OCI-LY1 (cell line): Measurements from ENCODE around the gene FAM107B.

Experiments used
- H2AFZ ChIP-seq: fragments of 200-600 bp; sonication (generic), shearing (Covaris generic); 2 replicates; pipeline ENCODE4 v1.6.0; 2014; ENCODE audit warnings: antibody characterized with exemption, mild to moderate bottlenecking, low read length
- H3F3A ChIP-seq: fragments of 200-600 bp; sonication (generic), shearing (Covaris generic); 2 replicates; pipeline ENCODE4 v1.6.0; 2014; ENCODE audit warnings: mild to moderate bottlenecking, antibody characterized with exemption, low read length, moderate library complexity; ENCODE audit not compliant: insufficient read depth
- H3K27ac ChIP-seq: fragments of 200-600 bp; sonication (generic); 2 replicates; pipeline ENCODE4 v1.5.1; 2014; ENCODE audit warnings: low read length, mixed run types, mild to moderate bottlenecking, low read depth; ENCODE audit not compliant: poor library complexity, severe bottlenecking
- H3K27me3 ChIP-seq: fragments of 200-600 bp; sonication (generic); 2 replicates; pipeline ENCODE4 v1.6.0; 2014; ENCODE audit warnings: antibody characterized with exemption, mild to moderate bottlenecking, low read length, moderate library complexity; ENCODE audit not compliant: insufficient read depth
- H3K36me3 ChIP-seq: fragments of 200-600 bp; sonication (generic); 2 replicates; pipeline ENCODE4 v1.6.1; 2014; ENCODE audit warnings: mild to moderate bottlenecking, antibody characterized with exemption, low read length, moderate library complexity, mixed read lengths; ENCODE audit not compliant: insufficient read depth
- H3K4me1 ChIP-seq: fragments of 200-600 bp; sonication (generic); 2 replicates; pipeline ENCODE4 v1.5.1; 2014; ENCODE audit warnings: mild to moderate bottlenecking, low read length, moderate library complexity; ENCODE audit not compliant: insufficient read depth, severe bottlenecking
- H3K4me2 ChIP-seq: fragments of 200-600 bp; sonication (generic), shearing (Covaris generic); 2 replicates; pipeline ENCODE4 v1.6.1; 2014; ENCODE audit warnings: low read length
- H3K4me3 ChIP-seq: fragments of 200-600 bp; sonication (generic); 2 replicates; pipeline ENCODE4 v1.5.1; 2014; ENCODE audit warnings: low read length, low read depth, mild to moderate bottlenecking, mixed read lengths; ENCODE audit not compliant: poor library complexity, severe bottlenecking
- H3K79me2 ChIP-seq: fragments of 200-600 bp; shearing (Covaris generic); 2 replicates; pipeline ENCODE4 v1.6.1; 2016; ENCODE audit warnings: mixed run types, low read length, mixed read lengths; ENCODE audit not compliant: insufficient read depth
- H3K9ac ChIP-seq: fragments of 200-600 bp; sonication (generic), shearing (Covaris generic); 2 replicates; pipeline ENCODE4 v1.6.1; 2014; ENCODE audit warnings: mild to moderate bottlenecking, low read length, mixed read lengths
- H3K9me2 ChIP-seq: fragments of 200-600 bp; sonication (generic), shearing (Covaris generic); 2 replicates; pipeline ENCODE4 v1.6.1; 2014; ENCODE audit warnings: low read depth, mild to moderate bottlenecking, low read length, mixed read lengths
- H3K9me3 ChIP-seq: fragments of 200-600 bp; shearing (Covaris generic); 2 replicates; pipeline ENCODE4 v1.6.1; 2014; ENCODE audit warnings: low read length, mixed read lengths
- H4K20me1 ChIP-seq: fragments of 200-600 bp; sonication (generic), shearing (Covaris generic); 2 replicates; pipeline ENCODE4 v1.6.0; 2016; ENCODE audit warnings: mild to moderate bottlenecking, low read length; ENCODE audit not compliant: insufficient read depth
- CTCF ChIP-seq: fragments of 200-600 bp; sonication (generic), shearing (Covaris generic); IDR thresholded peaks from 2 replicates; pipeline ENCODE4 v1.5.1; 2017; ENCODE audit warnings: mild to moderate bottlenecking, antibody characterized with exemption, low read length, moderate library complexity, mixed read lengths
- EZH2 ChIP-seq: fragments of 200-600 bp; sonication (generic), shearing (Covaris generic); IDR thresholded peaks from 2 replicates; pipeline ENCODE4 v1.8.0; 2017; ENCODE audit warnings: borderline replicate concordance, mixed run types, mild to moderate bottlenecking, antibody characterized with exemption, low read length, moderate library complexity, mixed read lengths

FAM107B gene

DNA sequence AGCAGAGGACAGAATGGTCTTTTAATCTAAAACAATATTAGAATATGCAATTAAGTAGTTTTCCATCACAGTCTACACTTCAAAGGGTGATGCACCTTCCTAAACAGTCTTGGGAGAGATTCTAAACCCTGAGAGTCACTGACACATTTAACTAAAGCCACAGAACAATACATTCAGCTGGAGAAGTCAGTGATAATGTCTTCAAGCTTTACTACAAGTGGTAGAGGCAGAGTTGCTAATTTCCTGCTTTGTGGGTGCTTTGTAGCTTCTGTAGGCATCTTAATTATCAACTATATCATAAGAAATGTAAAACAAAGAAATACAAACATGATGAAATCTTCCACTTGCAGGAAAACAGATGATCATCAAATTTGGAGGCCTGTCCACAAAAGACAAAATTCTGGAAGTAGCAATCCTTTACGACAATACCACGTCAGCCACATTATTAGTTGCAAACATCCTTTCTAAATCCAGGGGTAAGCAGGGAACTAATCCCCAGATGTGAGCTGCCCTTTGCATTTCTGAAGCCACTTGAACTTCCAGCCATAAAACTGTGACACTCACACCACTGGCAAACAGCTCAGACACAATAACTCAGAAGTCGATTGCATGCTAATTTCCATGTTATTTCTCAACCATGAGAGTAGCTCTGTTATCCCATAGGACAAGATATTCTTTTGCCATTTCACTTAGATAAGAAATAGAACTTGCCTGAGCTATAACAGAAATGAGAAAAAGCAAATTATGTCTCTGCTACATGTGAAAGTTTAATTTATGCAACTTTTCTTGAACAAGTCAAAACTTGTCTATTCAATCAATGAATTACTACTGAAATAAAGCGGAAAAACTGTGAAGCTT, 212.2 kb downstream of the FAM107B start:
- Histone ChIP-seq H3K4me2 (peak overlapping the region; percentile 77), H3K9ac (peak overlapping the region; percentile 34), H3K9me3 (no peaks in the 10 kb centered on the region), H3F3A (no peaks in the 10 kb centered on the region), H3K27me3 (no peaks in the 10 kb centered on the region), H3K4me1 (peaks cover 92% of the 10 kb centered on the region), H3K4me3 (peak overlapping the region; percentile 29), H3K27ac (peak overlapping the region; percentile 80), H3K79me2 (peaks cover 96% of the 10 kb centered on the region), H3K36me3 (peaks cover 26% of the 10 kb centered on the region), H4K20me1 (no peaks in the 10 kb centered on the region), H2AFZ (no peak overlapping the region), H3K9me2 (no peaks in the 10 kb centered on the region)
- no peak for TF ChIP-seq EZH2
- TF ChIP-seq CTCF = no peak

- no peaks in the 10 kb centered on the region for H3K9me3 ChIP-seq
- H3K27me3 ChIP-seq = no peaks in the 10 kb centered on the region
- no peaks in the 10 kb centered on the region for H3F3A ChIP-seq
- peak overlapping the region; percentile 17 for H3K4me3 ChIP-seq
- peak overlapping the region; percentile 6; the same call in 1 of the 2 replicates for H3K9ac ChIP-seq
- peaks cover 100% of the 10 kb centered on the region for H3K79me2 ChIP-seq
- H2AFZ ChIP-seq = no peak overlapping the region
- H3K9me2 ChIP-seq = no peaks in the 10 kb centered on the region
- H3K36me3 ChIP-seq = peaks cover 19% of the 10 kb centered on the region
- H3K27ac ChIP-seq = peak overlapping the region; percentile 80
- no peak for TF ChIP-seq EZH2
- TF ChIP-seq CTCF = no peak
- peak overlapping the region; percentile 77 for H3K4me2 ChIP-seq
- H4K20me1 ChIP-seq = no peaks in the 10 kb centered on the region
- peaks cover 100% of the 10 kb centered on the region for H3K4me1 ChIP-seq
These were observed 213.6 kb downstream of the FAM107B start for GRCh38 chr10:14560791-14561765.

GRCh38 chr10:14560274-14560673, 214.4 kb downstream of the FAM107B start:
- Histone ChIP-seq H3K9ac (peak overlapping the region; percentile 47), H3K4me3 (peak overlapping the region; percentile 49), H3K79me2 (peaks cover 100% of the 10 kb centered on the region), H3K36me3 (peaks cover 11% of the 10 kb centered on the region; the same call in 1 of the 2 replicates), H3K9me3 (no peaks in the 10 kb centered on the region), H4K20me1 (no peaks in the 10 kb centered on the region), H3K27ac (peak overlapping the region; percentile 80), H2AFZ (no peak overlapping the region), H3K4me2 (peak overlapping the region; percentile 77), H3F3A (no peaks in the 10 kb centered on the region), H3K4me1 (peaks cover 100% of the 10 kb centered on the region), H3K27me3 (no peaks in the 10 kb centered on the region), H3K9me2 (no peaks in the 10 kb centered on the region)
- TF ChIP-seq EZH2 (no peak), CTCF (peak; percentile 63)
